ENCODE data around the gene ELMOD3.
"Not testable (repeated sequence)": the region's sequence is repeated elsewhere in the genome, so short reads cannot be mapped to it uniquely, and the experiment has no call there.

The ELMOD3 gene

GRCh38 chr2:85329701-85330100, 24.9 kb upstream of the ELMOD3 start:
- DNase-seq, result not testable (repeated sequence)

- no peak for DNase-seq
These were observed 23.5 kb upstream of the ELMOD3 start for GRCh38 chr2:85330839-85331636.

GRCh38 chr2:85333877-85334276, 20.7 kb upstream of the ELMOD3 start:
- DNase-seq, result not testable (repeated sequence)

- DNase-seq, result no peak
These were observed 19.6 kb upstream of the ELMOD3 start for GRCh38 chr2:85334928-85335327.

GRCh38 chr2:85340034-85340892, 14.3 kb upstream of the ELMOD3 start:
- DNase-seq, result no peak

GRCh38 chr2:85341269-85342029, 13.1 kb upstream of the ELMOD3 start:
- no peak for DNase-seq

- no peak for DNase-seq
These were observed 12.4 kb upstream of the ELMOD3 start for GRCh38 chr2:85342156-85342555.

- not testable (repeated sequence) for DNase-seq
These were observed 11.2 kb upstream of the ELMOD3 start for GRCh38 chr2:85343207-85343895.

GRCh38 chr2:85344356-85344954, 10.1 kb upstream of the ELMOD3 start:
- no peak for DNase-seq

- no peak for DNase-seq
These were observed 7.0 kb upstream of the ELMOD3 start for GRCh38 chr2:85347599-85347998.

GRCh38 chr2:85353876-85354285, 688 bp upstream of the ELMOD3 start:
- peak; percentile 14 for DNase-seq

GRCh38 chr2:85355073-85355410, 473 bp downstream of the ELMOD3 start:
- DNase-seq, result peak; percentile 22

GRCh38 chr2:85355521-85355920, 952 bp downstream of the ELMOD3 start:
- DNase-seq, result no peak

GRCh38 chr2:85356186-85356585, 1.6 kb downstream of the ELMOD3 start:
- no peak for DNase-seq

GRCh38 chr2:85357736-85358135, 3.2 kb downstream of the ELMOD3 start:
- DNase-seq, result no peak

- not testable (repeated sequence) for DNase-seq
These were observed 8.3 kb downstream of the ELMOD3 start for GRCh38 chr2:85362653-85363387.

- DNase-seq, result no peak
These were observed 12.6 kb downstream of the ELMOD3 start for GRCh38 chr2:85367180-85367579.

GRCh38 chr2:85368921-85369320, 14.4 kb downstream of the ELMOD3 start:
- DNase-seq, result no peak

- DNase-seq, result no peak
These were observed 14.9 kb downstream of the ELMOD3 start for GRCh38 chr2:85369500-85369899.

GRCh38 chr2:85371045-85371444, 16.5 kb downstream of the ELMOD3 start:
- no peak for DNase-seq

- no peak for DNase-seq
These were observed 21.9 kb downstream of the ELMOD3 start for GRCh38 chr2:85376291-85377065.

Data from stimulated activated CD4-positive, alpha-beta T cell treated with anti-CD3 and anti-CD28 coated beads, Interleukin-4, amount 100 ng/mL, for 24 hours (primary cell).